Stomach (tissue), 9 donors: ENCODE measurements around the gene NECAB3. TPM values are rescaled to one million over a fixed set of nuclear protein-coding genes. Genes with fewer than 3 reads are reported as not detected.

ENCODE experiments used
- DNase-seq, 2 donors: peaks; one replicate each; pipeline versions ENCODE4 v3.0.0 to v3.0.0-alpha.2; 2013 to 2019
- H3K27ac ChIP-seq, 5 donors: fragments of 200-600 bp in 4 of 5; sonication (generic) in 4 of 5; one replicate each; pipeline ENCODE4 v1.5.1; 2013 to 2019; ENCODE audit warnings: mild to moderate bottlenecking in 1 of 5, moderate library complexity in 1 of 5
- H3K27me3 ChIP-seq, 3 donors: fragments of 200-600 bp; sonication (generic); one replicate each; pipeline ENCODE4 v1.5.1; 2017 to 2019; ENCODE audit warnings: mixed run types in 1 of 3
- H3K36me3 ChIP-seq, 4 donors: fragments of 200-600 bp; sonication (generic); 1 replicate in 3 of 4; 2 replicates in 1 of 4; pipeline ENCODE4 v1.5.1; 2016 to 2019
- H3K4me1 ChIP-seq, 4 donors: fragments of 200-600 bp; sonication (generic); one replicate each; pipeline ENCODE4 v1.5.1; 2016 to 2019
- H3K4me3 ChIP-seq, 4 donors: fragments of 200-600 bp; sonication (generic) in 3 of 4; one replicate each; pipeline ENCODE4 v1.5.1; 2016 to 2019; ENCODE audit warnings: mild to moderate bottlenecking in 1 of 4
- H3K9me3 ChIP-seq, 4 donors: fragments of 200-600 bp; sonication (generic); one replicate each; pipeline ENCODE4 v1.5.1; 2016 to 2019
- EP300 ChIP-seq: sonication (generic); formaldehyde crosslinking; IDR thresholded peaks from one replicate; pipeline ENCODE4 v1.6.1; 2017; ENCODE audit warnings: antibody characterized with exemption
- POLR2A ChIP-seq, 4 donors: fragments of 450-650 bp; IDR thresholded peaks; one replicate each; pipeline ENCODE4 v1.6.1; 2016; ENCODE audit warnings: antibody characterized with exemption in 4 of 4, control low read depth in 2 of 4, mild to moderate bottlenecking in 1 of 4, moderate library complexity in 1 of 4
- POLR2AphosphoS5 ChIP-seq, 3 donors: sonication (generic); formaldehyde crosslinking; IDR thresholded peaks; one replicate each; pipeline ENCODE4 v1.6.1; 2016; ENCODE audit warnings: antibody characterized with exemption in 3 of 3
- WGBS, 5 donors: extraction: QIAGEN DNeasy Blood & Tissue Kit in 3 of 5; methylation state at CpG; one replicate each; pipeline versions ENCODE4 v1.1.5 to v1.1.7; 2013 to 2018; 5-methylcytosine and 5-hydroxymethylcytosine counted together
- intact Hi-C: fragments of 100-400 bp; cut with DNase I; formaldehyde crosslinking; loops from one replicate; pipeline ENCODE4 v1.15.1; 2023; ENCODE audit warnings: low total_unique reads
- polyA plus RNA-seq, 3 donors: library from polyadenylated mRNA; stranded (reverse); fragments of 200-250 nt; gene quantifications; one replicate each; pipeline ENCODE4 v1.2.3, GENCODE V29; 2013
- total RNA-seq, 5 donors: library from RNA; depleted of rRNA; stranded (reverse); fragments of >200 nt; gene quantifications; one replicate each; pipeline versions ENCODE4 v1.1.0 to v1.2.3, GENCODE V29; 2014 to 2016
- TF ChIP-seq, protein P1 (sequence below), 7 experiments: fragments of 450-650 bp in 4 of 7; fragments of 200-600 bp in 3 of 7; sonication (generic) in 3 of 7; IDR thresholded peaks; one replicate each; pipeline ENCODE4 v1.5.1; 2016 to 2019; ENCODE audit warnings: antibody characterized with exemption in 7 of 7, control low read depth in 2 of 7, mild to moderate bottlenecking in 1 of 7
- donor health status: healthy with polysubstance abuse.
- donor health status: Bipolar disorder and iron deficiency.
- donor health status: healthy.

NECAB3 gene
- total and polyA plus RNA-seq, 8 donors = 28.1 to 335 (median 68.9) TPM

DNA sequence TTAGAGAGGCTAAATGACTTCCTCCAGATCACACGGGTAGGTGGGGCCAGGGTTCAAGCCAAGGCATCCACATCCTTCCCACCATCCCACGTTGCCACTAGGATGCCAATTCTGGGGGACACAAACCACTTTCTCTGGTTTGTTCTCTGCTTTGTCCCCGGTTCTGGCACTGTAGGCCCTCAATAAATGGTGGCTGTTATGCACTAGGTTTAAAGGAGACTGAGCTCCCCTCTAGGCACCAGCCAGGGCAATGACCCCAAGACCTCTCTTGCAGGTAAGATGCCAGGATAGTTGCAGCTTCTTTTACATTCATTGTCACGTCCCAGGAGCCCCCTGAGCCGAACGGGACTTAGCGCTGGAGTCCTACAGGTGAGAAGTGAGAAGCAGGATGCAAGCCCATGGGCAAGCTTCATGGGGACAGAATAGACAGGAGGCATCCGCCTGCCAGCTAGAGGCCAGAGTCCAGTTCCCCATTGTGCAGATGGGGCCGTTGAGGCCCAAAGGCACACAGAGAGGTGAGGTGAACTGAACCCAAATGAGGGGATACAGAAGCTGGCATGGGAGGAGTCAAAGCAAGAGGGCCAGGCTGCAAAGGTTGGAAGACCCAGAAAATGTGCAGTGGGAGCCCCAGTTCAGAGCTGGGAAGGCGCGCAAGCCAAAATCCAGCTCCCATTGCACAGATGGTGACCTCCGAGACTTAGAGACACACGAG lies 45.2 kb upstream of the NECAB3 start:
- Histone ChIP-seq H3K36me3 (peaks cover 0 to 10% (median 8%) of the 10 kb centered on the region in 4 donors), H3K4me1 (peaks cover 12 to 21% (median 18%) of the 10 kb centered on the region in 4 donors), H3K4me3 (peak overlapping the region; percentile 80 to 95 (median 88)), H3K9me3 (no peaks in the 10 kb centered on the region), H3K27me3 (no peaks in the 10 kb centered on the region), H3K27ac (peak overlapping the region; percentile 68 to 87 (median 82))
- TF ChIP-seq, protein P1, sequence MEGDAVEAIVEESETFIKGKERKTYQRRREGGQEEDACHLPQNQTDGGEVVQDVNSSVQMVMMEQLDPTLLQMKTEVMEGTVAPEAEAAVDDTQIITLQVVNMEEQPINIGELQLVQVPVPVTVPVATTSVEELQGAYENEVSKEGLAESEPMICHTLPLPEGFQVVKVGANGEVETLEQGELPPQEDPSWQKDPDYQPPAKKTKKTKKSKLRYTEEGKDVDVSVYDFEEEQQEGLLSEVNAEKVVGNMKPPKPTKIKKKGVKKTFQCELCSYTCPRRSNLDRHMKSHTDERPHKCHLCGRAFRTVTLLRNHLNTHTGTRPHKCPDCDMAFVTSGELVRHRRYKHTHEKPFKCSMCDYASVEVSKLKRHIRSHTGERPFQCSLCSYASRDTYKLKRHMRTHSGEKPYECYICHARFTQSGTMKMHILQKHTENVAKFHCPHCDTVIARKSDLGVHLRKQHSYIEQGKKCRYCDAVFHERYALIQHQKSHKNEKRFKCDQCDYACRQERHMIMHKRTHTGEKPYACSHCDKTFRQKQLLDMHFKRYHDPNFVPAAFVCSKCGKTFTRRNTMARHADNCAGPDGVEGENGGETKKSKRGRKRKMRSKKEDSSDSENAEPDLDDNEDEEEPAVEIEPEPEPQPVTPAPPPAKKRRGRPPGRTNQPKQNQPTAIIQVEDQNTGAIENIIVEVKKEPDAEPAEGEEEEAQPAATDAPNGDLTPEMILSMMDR (IDR thresholded peaks at IDR 0.05) = no peak
- TF ChIP-seq POLR2A (IDR thresholded peaks at IDR 0.05) (no peak), POLR2AphosphoS5 (IDR thresholded peaks at IDR 0.05) (no peak), EP300 (no peak)
- intact Hi-C loops = no loop called here
- no peak for DNase-seq
- 47 to 54% (median 48%) methylated on average over 10 to 13 of the region's 13 CpGs for WGBS, 5 donors

DNA sequence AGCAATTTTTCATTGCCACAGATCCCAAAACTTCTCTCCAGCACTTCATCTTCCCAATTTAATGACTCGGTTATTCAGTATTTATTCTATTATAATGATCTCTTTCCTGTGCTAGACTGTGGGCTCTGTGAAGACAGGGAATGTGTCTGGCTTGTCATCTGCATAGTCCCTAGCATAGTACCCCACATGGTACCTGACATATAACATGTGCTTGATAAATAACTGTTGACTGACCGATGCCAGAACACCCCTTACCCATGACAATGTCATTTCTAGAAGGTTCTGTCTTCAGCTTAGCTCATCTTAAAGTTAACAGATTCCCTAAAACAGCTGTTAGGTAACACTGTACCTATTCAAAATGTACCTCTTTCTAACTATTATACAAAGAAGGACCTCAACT lies 42.3 kb upstream of the NECAB3 start:
- intact Hi-C loops = no loop called here
- Histone ChIP-seq H3K9me3 (no peaks in the 10 kb centered on the region), H3K36me3 (peaks cover 13 to 40% (median 37%) of the 10 kb centered on the region in 4 donors), H3K27me3 (no peaks in the 10 kb centered on the region), H3K27ac (no peak overlapping the region), H3K4me3 (no peak overlapping the region), H3K4me1 (peaks cover 12 to 21% (median 18%) of the 10 kb centered on the region in 4 donors)
- WGBS, 5 donors = 82 to 95% (median 89%) methylated on average over 2 of the region's 2 CpGs
- TF ChIP-seq EP300 = no peak
- TF ChIP-seq, protein P1 (IDR thresholded peaks at IDR 0.05) = no peak
- no peak for TF ChIP-seq POLR2A (IDR thresholded peaks at IDR 0.05)
- TF ChIP-seq POLR2AphosphoS5 (IDR thresholded peaks at IDR 0.05) = no peak
- DNase-seq = no peak

DNA sequence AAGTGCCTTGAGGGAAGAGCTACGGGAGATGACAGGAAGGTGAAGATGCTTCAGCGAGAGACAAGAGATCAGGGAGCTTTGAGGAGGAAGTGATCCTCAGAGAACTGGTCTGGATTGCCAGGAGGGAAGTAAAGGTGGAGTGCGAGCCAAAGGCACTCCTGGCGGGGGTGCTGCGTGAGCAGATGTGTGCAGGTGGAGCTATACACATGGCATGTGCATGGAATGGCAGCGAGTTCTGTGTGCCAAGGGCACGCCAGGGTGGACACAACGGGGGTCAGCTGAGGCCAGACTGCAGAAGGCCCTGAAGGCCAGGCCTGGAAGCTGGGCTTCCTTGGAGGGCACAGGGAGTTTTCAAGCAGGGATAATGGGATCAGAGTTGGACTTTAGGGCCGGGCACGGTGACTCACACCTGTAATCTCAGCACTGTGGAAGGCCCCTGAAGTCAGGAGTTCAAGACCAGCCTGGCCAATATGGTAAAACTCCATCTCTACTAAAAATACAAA lies 39.7 kb upstream of the NECAB3 start:
- TF ChIP-seq POLR2A (IDR thresholded peaks at IDR 0.05) (no peak), EP300 (no peak), POLR2AphosphoS5 (IDR thresholded peaks at IDR 0.05) (no peak)
- TF ChIP-seq, protein P1 (IDR thresholded peaks at IDR 0.05) = no peak
- Histone ChIP-seq H3K27ac (no peak overlapping the region), H3K9me3 (no peaks in the 10 kb centered on the region), H3K36me3 (peaks cover 13 to 54% (median 49%) of the 10 kb centered on the region in 4 donors), H3K4me1 (peaks cover 2 to 6% (median 4%) of the 10 kb centered on the region in 4 donors), H3K27me3 (no peaks in the 10 kb centered on the region), H3K4me3 (no peak overlapping the region)
- intact Hi-C loops = no loop called here
- no peak for DNase-seq
- WGBS, 5 donors = 83 to 90% (median 88%) methylated on average over 10 of the region's 10 CpGs

GRCh38 chr20:33711446-33711738 lies 37.2 kb upstream of the NECAB3 start:
- Histone ChIP-seq H3K27ac (no peak overlapping the region), H3K4me3 (no peak overlapping the region), H3K27me3 (no peaks in the 10 kb centered on the region), H3K36me3 (peaks cover 20 to 78% (median 68%) of the 10 kb centered on the region in 4 donors), H3K4me1 (no peaks in the 10 kb centered on the region), H3K9me3 (no peaks in the 10 kb centered on the region)
- TF ChIP-seq EP300 = no peak
- TF ChIP-seq POLR2A (IDR thresholded peaks at IDR 0.05) = no peak
- TF ChIP-seq, protein P1 (IDR thresholded peaks at IDR 0.05) = no peak
- no peak for TF ChIP-seq POLR2AphosphoS5 (IDR thresholded peaks at IDR 0.05)
- 70 to 95% (median 75%) methylated on average over 1 of the region's 1 CpG for WGBS, 5 donors
- DNase-seq = no peak
- intact Hi-C loops = no loop called here
